GM18858 (cell line): ENCODE measurements around the gene TSPY2.
"Not testable (repeated sequence)": the region's sequence is repeated elsewhere in the genome, so short reads cannot be mapped to it uniquely, and the experiment has no call there.

Source experiments
- ATAC-seq: cut with Tn5 transposase; IDR thresholded peaks from one replicate; pipeline ENCODE4 v1.9.1; 2021; ENCODE audit not compliant: unreplicated experiment

The TSPY2 gene, protein sequence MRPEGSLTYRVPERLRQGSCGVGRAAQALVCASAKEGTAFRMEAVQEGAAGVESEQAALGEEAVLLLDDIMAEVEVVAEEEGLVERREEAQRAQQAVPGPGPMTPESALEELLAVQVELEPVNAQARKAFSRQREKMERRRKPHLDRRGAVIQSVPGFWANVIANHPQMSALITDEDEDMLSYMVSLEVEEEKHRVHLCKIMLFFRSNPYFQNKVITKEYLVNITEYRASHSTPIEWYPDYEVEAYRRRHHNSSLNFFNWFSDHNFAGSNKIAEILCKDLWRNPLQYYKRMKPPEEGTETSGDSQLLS

DNA sequence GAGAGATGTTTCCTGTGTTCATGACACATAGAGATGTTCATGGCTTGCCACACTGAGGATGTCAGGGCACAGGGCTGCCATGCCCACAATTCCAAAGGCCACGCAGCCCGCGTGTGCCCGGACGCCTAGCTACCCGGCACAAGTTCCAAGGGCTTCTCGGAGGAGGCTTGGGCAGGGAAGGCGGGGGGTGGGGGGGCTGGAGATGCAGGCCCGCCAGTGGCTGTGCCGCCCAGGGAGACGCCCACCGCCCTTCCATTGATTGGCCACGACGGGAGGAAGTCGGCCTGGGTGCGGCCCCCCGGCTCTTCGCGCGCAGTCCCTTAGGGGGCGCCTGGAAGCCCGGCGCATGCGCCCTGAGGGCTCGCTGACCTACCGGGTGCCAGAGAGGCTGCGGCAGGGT is at the start of gene TSPY2:
TSPY2 (plus strand) TSS at position 301 of the 400 bp plus-strand sequence; CDS start at position 347, 46 bp downstream.
- not testable (repeated sequence) for ATAC-seq

DNA sequence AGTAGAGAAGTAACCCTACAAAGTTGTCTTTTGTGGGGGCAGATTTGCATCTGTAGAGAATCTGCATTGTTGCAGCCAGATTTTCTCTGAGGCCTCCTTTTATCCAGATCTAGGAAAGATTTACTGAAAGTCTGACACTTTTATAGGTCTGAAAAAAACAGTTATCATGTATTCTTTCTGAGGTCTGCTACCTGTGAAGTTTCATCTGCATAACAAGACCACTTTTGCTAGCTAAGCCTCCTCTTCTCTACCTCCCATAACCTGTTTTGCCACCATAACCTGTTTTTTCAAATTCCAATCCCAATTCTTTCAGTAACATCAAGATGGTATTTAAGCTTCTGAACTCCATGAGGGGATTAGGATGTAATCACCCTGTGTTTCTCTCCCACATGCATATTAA is 36.5 kb upstream of the TSPY2 start:
- not testable (repeated sequence) for ATAC-seq

DNA sequence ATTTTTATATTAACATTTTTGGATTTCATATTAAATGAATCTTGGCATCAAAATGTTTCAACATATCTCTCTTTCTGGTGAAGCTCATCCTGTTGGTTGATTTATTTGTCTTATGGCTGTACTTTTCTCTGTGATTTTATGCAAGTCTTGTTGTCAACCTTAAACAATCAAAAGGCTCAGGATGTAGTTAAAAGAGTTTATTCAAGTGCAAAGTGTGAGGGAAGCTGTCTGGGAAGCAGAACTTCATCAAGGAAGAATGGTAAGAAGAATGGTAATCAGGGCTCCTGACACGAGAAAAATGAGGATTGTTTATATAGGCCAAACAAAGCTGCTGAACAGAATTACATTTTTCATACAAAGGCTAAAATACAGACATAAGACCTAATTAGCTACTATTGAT is 29.0 kb upstream of the TSPY2 start:
- ATAC-seq, result not testable (repeated sequence)

DNA sequence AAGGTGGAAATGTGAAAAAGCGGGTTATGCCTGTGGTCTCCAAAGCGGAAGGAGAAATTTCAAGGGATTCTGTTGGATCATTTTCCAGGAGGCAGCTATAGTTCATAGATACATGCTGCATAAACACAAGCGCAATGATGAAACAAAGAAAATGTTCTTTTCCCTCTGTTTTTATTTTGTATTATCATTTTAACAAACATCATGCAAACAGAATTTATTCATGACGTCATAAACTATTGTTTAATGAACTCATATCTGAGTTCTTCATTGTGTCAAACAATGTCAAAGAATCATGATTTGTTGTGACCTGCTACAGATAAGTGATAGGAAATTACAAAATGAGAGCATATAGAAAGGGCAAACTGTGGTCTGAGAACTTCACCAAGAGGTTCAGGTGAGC is 23.8 kb downstream of the TSPY2 start:
- not testable (repeated sequence) for ATAC-seq
